Measurements from ENCODE around the gene LRRC43. TPM values are rescaled to one million over a fixed set of nuclear protein-coding genes. Genes with fewer than 3 reads are reported as not detected.
"Not testable (repeated sequence)": the region's sequence is repeated elsewhere in the genome, so short reads cannot be mapped to it uniquely, and the experiment has no call there.

Gene LRRC43
- total RNA-seq, 1 donor: 1.7 TPM

- TF ChIP-seq, protein P1, sequence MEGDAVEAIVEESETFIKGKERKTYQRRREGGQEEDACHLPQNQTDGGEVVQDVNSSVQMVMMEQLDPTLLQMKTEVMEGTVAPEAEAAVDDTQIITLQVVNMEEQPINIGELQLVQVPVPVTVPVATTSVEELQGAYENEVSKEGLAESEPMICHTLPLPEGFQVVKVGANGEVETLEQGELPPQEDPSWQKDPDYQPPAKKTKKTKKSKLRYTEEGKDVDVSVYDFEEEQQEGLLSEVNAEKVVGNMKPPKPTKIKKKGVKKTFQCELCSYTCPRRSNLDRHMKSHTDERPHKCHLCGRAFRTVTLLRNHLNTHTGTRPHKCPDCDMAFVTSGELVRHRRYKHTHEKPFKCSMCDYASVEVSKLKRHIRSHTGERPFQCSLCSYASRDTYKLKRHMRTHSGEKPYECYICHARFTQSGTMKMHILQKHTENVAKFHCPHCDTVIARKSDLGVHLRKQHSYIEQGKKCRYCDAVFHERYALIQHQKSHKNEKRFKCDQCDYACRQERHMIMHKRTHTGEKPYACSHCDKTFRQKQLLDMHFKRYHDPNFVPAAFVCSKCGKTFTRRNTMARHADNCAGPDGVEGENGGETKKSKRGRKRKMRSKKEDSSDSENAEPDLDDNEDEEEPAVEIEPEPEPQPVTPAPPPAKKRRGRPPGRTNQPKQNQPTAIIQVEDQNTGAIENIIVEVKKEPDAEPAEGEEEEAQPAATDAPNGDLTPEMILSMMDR (IDR thresholded peaks at IDR 0.05; ENCODE audit: insufficient read depth, low read depth, low read length): no peak
- no peak overlapping the region for H3K4me3 ChIP-seq (ENCODE audit: low read depth, low read length)
- DNase-seq (ENCODE audit: low read depth): no peak
These were observed 17.7 kb downstream of the LRRC43 start for GRCh38 chr12:122200541-122201175.

DNA sequence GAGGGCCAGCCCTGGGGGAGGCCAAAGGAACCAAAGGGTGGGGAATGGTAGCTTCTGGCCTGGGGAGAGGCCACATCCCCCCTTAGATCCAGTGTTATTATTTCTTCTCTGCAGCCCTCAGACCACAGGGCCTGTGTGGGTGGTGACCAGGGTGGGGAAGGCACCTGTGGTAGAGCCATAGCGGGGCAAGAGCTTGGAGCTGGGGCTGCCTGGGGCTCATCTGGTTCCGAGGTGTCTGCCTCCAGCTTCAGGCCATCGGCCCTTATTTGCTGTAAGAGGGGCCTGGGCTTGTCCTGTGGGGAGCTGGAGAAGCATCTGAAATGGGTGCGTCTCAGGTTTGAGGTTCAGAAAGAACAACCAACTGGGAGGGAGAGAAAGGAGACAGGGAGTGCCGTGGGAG lies 18.5 kb downstream of the LRRC43 start:
- no peak for DNase-seq (ENCODE audit: low read depth)
- TF ChIP-seq, protein P1 (IDR thresholded peaks at IDR 0.05; ENCODE audit: insufficient read depth, low read depth, low read length): no peak
- H3K4me3 ChIP-seq (ENCODE audit: low read depth, low read length): no peak overlapping the region

- no peak overlapping the region for H3K4me3 ChIP-seq (ENCODE audit: low read depth, low read length)
- TF ChIP-seq, protein P1 (IDR thresholded peaks at IDR 0.05; ENCODE audit: insufficient read depth, low read depth, low read length): no peak
- no peak for DNase-seq (ENCODE audit: low read depth)
These were observed 19.1 kb downstream of the LRRC43 start for GRCh38 chr12:122202017-122202416.

GRCh38 chr12:122202811-122203210 lies 19.9 kb downstream of the LRRC43 start:
- peak overlapping the region; percentile 56 for H3K4me3 ChIP-seq (ENCODE audit: low read depth, low read length)
- not testable (repeated sequence) for DNase-seq (ENCODE audit: low read depth)

GRCh38 chr12:122203301-122204166 lies 20.6 kb downstream of the LRRC43 start, which contains the start of gene B3GNT4:
TSS of gene B3GNT4 (plus strand) at chr12:122203709. CDS start at chr12:122204619, 910 bp downstream.
- DNase-seq (ENCODE audit: low read depth): peak; percentile 37
- peak within 1 kb of the TSS; percentile 56 for H3K4me3 ChIP-seq (ENCODE audit: low read depth, low read length)
- TF ChIP-seq, protein P1 (IDR thresholded peaks at IDR 0.05; ENCODE audit: insufficient read depth, low read depth, low read length): no peak

- TF ChIP-seq, protein P1 (IDR thresholded peaks at IDR 0.05; ENCODE audit: insufficient read depth, low read depth, low read length): no peak
- peak overlapping the region; percentile 38 for H3K4me3 ChIP-seq (ENCODE audit: low read depth, low read length)
- no peak for DNase-seq (ENCODE audit: low read depth)
These were observed 21.5 kb downstream of the LRRC43 start for GRCh38 chr12:122204167-122205052.

Data from fibroblast of villous mesenchyme (primary cell).